GM12872 (cell line): ENCODE results near the gene SIX1.

Source experiments
- CTCF ChIP-seq: IDR thresholded peaks from 3 replicates; pipeline ENCODE4 v1.5.1; 2011; ENCODE audit warnings: low read depth, mild to moderate bottlenecking, low read length, moderate library complexity; ENCODE audit not compliant: insufficient read depth

Gene SIX1

GRCh38 chr14:60649875-60650372 lies 647 bp upstream of the SIX1 start:
- no peak for TF ChIP-seq CTCF

- no peak for TF ChIP-seq CTCF
These were observed 886 bp downstream of the SIX1 start for GRCh38 chr14:60648249-60648933.

GRCh38 chr14:60647837-60648248 lies 1.4 kb downstream of the SIX1 start:
- TF ChIP-seq CTCF, result no peak

- TF ChIP-seq CTCF, result no peak
These were observed 2.0 kb downstream of the SIX1 start for GRCh38 chr14:60647081-60647836.

- no peak for TF ChIP-seq CTCF
These were observed 3.0 kb downstream of the SIX1 start for GRCh38 chr14:60646226-60646818.

- no peak for TF ChIP-seq CTCF
These were observed 4.0 kb downstream of the SIX1 start for GRCh38 chr14:60645126-60645741.

GRCh38 chr14:60644666-60645065 lies 4.6 kb downstream of the SIX1 start:
- no peak for TF ChIP-seq CTCF
